HG02642 (cell line): ENCODE measurements around the gene RPL7A.

Source experiments
- ATAC-seq: cut with Tn5 transposase; IDR thresholded peaks from one replicate; pipeline ENCODE4 v1.9.1; 2021; ENCODE audit warnings: mild to moderate bottlenecking; ENCODE audit not compliant: unreplicated experiment, poor library complexity

Gene RPL7A

GRCh38 chr9:133346021-133346785 lies 1.8 kb upstream of the RPL7A start:
- no peak for ATAC-seq

GRCh38 chr9:133347515-133347984 lies 468 bp upstream of the RPL7A start:
- ATAC-seq = peak; percentile 49

- no peak for ATAC-seq
These were observed 928 bp downstream of the RPL7A start for GRCh38 chr9:133348718-133349573.

GRCh38 chr9:133349965-133350616 lies 2.1 kb downstream of the RPL7A start:
- ATAC-seq = no peak

- no peak for ATAC-seq
These were observed 3.5 kb downstream of the RPL7A start for GRCh38 chr9:133351526-133351907.

- no peak for ATAC-seq
These were observed 4.1 kb downstream of the RPL7A start for GRCh38 chr9:133351908-133352634.

- no peak for ATAC-seq
These were observed 4.8 kb downstream of the RPL7A start for GRCh38 chr9:133352635-133353340.

- ATAC-seq = no peak
These were observed 5.5 kb downstream of the RPL7A start for GRCh38 chr9:133353548-133353947.

GRCh38 chr9:133354766-133355165 lies 6.7 kb downstream of the RPL7A start:
- ATAC-seq = no peak

- ATAC-seq = peak; percentile 29
These were observed 7.9 kb downstream of the RPL7A start for GRCh38 chr9:133355881-133356357.

GRCh38 chr9:133356391-133357091 lies 8.5 kb downstream of the RPL7A start, which contains the start of the genes SURF1 and SURF2:
Gene SURF1, minus strand, starts transcription at chr9:133356487. Its CDS starts 34 bp downstream, at chr9:133356453.
Gene SURF2, plus strand, starts transcription at chr9:133356550. Its CDS starts 43 bp downstream, at chr9:133356593.
- ATAC-seq = peak; percentile 63

GRCh38 chr9:133357656-133358055 lies 9.6 kb downstream of the RPL7A start:
- ATAC-seq = no peak

- no peak for ATAC-seq
These were observed 11.6 kb downstream of the RPL7A start for GRCh38 chr9:133359399-133360175.

- no peak for ATAC-seq
These were observed 12.7 kb downstream of the RPL7A start for GRCh38 chr9:133360400-133361393.

GRCh38 chr9:133361507-133362092 lies 13.6 kb downstream of the RPL7A start:
- no peak for ATAC-seq

- no peak for ATAC-seq
These were observed 14.5 kb downstream of the RPL7A start for GRCh38 chr9:133362359-133363044.
